HL-60 (cell line): Measurements from ENCODE around the gene GGACT.

Experiments used
- DNase-seq, 2 experiments: peaks; one replicate each; pipeline ENCODE4 v3.0.0-alpha.2; 2010 to 2020; ENCODE audit warnings: low read depth in 1 of 2, low spot score in 1 of 2
- H3K27ac ChIP-seq: fragments of 250-450 bp; sonication (Bioruptor Pico); replicated peaks from 2 replicates; pipeline ENCODE4 v1.5.1; 2020; ENCODE audit warnings: mild to moderate bottlenecking, moderate library complexity
- H3K27me3 ChIP-seq: fragments of 250-450 bp; sonication (Bioruptor Pico); 2 replicates; pipeline ENCODE4 v1.5.1; 2021; ENCODE audit warnings: mild to moderate bottlenecking, moderate library complexity; ENCODE audit not compliant: insufficient read depth, poor library complexity, severe bottlenecking
- H3K4me3 ChIP-seq: replicated peaks from 2 replicates; pipeline ENCODE4 v1.5.1; 2011; ENCODE audit warnings: mild to moderate bottlenecking, control low read depth, low read length; ENCODE audit not compliant: insufficient read depth
- GABPA ChIP-seq: IDR thresholded peaks from 2 replicates; pipeline ENCODE4 v1.6.1; 2012; ENCODE audit warnings: low read depth
- POLR2AphosphoS5 ChIP-seq: IDR thresholded peaks from 2 replicates; pipeline ENCODE4 v1.6.1; 2012; ENCODE audit warnings: low read depth
- REST ChIP-seq: IDR thresholded peaks from 2 replicates; pipeline ENCODE4 v1.6.1; 2012; ENCODE audit warnings: low read depth; ENCODE audit not compliant: insufficient replicate concordance
- SPI1 ChIP-seq: IDR thresholded peaks from 2 replicates; pipeline ENCODE4 v1.6.1; 2012; ENCODE audit warnings: low read depth, mild to moderate bottlenecking, borderline replicate concordance
- TF ChIP-seq, protein P1 (sequence below): IDR thresholded peaks from one replicate; pipeline ENCODE4 v1.5.1; 2011; ENCODE audit warnings: low read length, control low read depth, inconsistent platforms; ENCODE audit not compliant: insufficient read depth

GGACT gene

DNA sequence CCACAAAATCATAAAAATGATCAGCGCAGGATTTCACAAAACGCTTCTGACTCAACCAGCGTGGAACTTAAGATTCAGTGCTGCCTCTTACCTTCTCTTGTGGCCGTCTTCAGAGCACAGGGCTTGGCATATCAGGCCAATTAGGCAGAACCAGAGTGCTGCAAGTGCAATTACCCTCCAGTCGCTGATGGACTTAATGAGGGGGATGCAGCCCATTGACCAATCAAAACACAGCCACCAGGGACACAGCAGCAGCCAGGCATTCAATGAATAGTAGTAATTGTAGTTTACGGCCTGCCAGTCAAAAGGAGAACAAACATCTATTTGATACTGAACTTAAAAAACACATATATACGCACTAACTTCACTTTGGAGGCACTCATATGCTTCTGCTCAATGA is 47.9 kb upstream of the GGACT start:
- Histone ChIP-seq H3K27me3 (no peaks in the 10 kb centered on the region), H3K27ac (no peak overlapping the region), H3K4me3 (no peak overlapping the region)
- TF ChIP-seq SPI1 (no peak), POLR2AphosphoS5 (no peak)
- DNase-seq, result no peak

DNA sequence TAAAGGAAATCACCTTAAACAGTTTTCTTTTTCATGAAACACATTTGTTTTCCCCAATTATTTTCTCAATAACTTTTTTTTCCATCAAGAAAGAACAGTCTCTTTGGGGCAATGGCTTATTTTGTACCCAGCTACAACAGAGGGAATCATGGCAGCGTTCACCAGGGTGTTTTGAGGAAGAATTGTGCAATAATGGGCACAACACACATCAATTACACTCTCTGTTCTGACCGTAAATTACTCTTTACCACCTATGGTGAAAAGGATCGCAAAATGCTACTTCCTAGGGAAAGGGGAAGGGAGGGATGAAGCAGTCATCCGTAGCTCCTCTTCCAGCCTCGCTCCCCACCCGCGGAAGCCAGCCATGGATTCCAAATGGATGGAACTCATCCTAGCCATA is 47.4 kb upstream of the GGACT start:
- DNase-seq, result no peak
- Histone ChIP-seq H3K4me3 (no peak overlapping the region), H3K27me3 (no peaks in the 10 kb centered on the region), H3K27ac (no peak overlapping the region)
- TF ChIP-seq GABPA, result no peak

- H3K4me3 ChIP-seq, result no peak overlapping the region
- DNase-seq, result no peak
- H3K27me3 ChIP-seq, result no peaks in the 10 kb centered on the region
- H3K27ac ChIP-seq, result no peak overlapping the region
- TF ChIP-seq POLR2AphosphoS5 (no peak), REST (no peak)
- TF ChIP-seq, protein P1, sequence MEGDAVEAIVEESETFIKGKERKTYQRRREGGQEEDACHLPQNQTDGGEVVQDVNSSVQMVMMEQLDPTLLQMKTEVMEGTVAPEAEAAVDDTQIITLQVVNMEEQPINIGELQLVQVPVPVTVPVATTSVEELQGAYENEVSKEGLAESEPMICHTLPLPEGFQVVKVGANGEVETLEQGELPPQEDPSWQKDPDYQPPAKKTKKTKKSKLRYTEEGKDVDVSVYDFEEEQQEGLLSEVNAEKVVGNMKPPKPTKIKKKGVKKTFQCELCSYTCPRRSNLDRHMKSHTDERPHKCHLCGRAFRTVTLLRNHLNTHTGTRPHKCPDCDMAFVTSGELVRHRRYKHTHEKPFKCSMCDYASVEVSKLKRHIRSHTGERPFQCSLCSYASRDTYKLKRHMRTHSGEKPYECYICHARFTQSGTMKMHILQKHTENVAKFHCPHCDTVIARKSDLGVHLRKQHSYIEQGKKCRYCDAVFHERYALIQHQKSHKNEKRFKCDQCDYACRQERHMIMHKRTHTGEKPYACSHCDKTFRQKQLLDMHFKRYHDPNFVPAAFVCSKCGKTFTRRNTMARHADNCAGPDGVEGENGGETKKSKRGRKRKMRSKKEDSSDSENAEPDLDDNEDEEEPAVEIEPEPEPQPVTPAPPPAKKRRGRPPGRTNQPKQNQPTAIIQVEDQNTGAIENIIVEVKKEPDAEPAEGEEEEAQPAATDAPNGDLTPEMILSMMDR, result no peak
These were observed 46.1 kb upstream of the GGACT start for GRCh38 chr13:100634696-100635095.

DNA sequence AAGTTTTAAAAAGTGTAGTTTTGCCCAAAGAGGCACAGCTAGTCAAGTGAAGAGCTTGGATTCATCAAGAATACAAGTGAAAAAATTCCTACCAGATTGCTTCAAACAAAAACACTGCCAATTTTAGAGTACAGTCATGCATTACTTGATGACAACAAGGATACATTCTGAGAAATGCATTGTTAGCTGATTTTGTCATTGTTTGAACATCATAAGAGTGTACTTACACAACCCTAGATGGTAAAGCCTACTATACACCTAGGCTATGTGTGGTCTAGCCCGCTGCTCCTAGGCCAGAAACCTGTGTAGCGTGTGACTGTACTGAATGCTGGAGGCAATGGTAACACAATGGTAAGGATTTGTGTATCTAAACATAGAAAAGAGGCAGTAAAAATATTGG is 44.9 kb upstream of the GGACT start:
- TF ChIP-seq POLR2AphosphoS5 (no peak), SPI1 (no peak), GABPA (no peak), REST (no peak)
- TF ChIP-seq, protein P1, result no peak
- Histone ChIP-seq H3K27me3 (no peaks in the 10 kb centered on the region), H3K27ac (no peak overlapping the region), H3K4me3 (no peak overlapping the region)
- DNase-seq, result no peak

DNA sequence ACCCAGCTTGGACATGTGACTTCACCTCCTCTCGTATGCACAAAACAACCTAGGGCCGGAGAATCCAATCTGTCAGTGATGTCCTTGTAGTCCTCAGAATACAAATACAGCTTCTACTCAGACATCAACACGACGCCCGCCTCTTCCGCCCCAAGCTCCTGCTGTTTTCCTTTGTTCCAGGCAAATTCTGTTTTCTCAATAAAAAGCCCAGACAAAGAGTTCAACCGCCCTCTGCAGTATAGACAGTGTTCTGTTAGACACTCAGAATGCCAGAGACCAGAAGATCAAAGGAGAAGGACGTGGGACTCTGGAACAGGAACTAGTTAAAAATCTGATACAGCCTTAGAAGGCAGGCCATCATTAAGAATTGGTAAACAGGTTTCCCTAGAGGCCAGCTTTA is 42.0 kb upstream of the GGACT start:
- H3K27ac ChIP-seq, result no peak overlapping the region
- DNase-seq, result no peak
- TF ChIP-seq POLR2AphosphoS5, result no peak
- no peak for TF ChIP-seq GABPA

GRCh38 chr13:100627120-100627519 is 38.5 kb upstream of the GGACT start:
- no peak overlapping the region for H3K4me3 ChIP-seq
- no peaks in the 10 kb centered on the region for H3K27me3 ChIP-seq
- TF ChIP-seq REST (no peak), SPI1 (no peak)
- TF ChIP-seq, protein P1, result no peak
- no peak overlapping the region for H3K27ac ChIP-seq
- DNase-seq, result no peak

More for the DNA sequence above, 42.0 kb upstream of the GGACT start:
- H3K27me3 ChIP-seq, result no peaks in the 10 kb centered on the region
- H3K4me3 ChIP-seq, result no peak overlapping the region
